ENCODE data around the gene ANKRD22.

Gene ANKRD22

DNA sequence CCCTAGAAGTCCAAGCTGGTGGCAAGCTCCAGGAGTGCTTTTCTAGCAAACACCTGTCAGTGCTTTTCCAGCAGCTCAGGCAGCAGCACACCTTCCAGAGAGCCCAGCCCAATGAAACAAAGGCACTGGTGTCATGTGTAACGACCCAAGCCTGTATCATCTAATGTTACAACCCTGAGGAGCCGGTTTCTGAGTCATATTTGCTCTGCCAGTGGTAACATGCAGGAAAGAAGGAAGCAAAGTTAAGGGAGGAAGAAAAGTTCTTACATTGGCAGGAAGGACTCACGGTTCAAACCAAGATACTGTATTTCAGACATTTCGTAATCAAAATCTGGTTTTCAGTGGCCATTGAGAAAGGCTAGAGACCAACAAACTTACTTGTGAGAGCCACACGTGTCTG, at the start of gene ANKRD22:
Gene ANKRD22, minus strand, starts transcription at position 139 of the 400 bp plus-strand sequence. CDS start 237 bp downstream, outside the sequence.
- TF ChIP-seq CEBPB (IDR thresholded peaks at IDR 0.05): peak; percentile 68
- peak; percentile 85; the same call in 1 of the 2 replicates for TF ChIP-seq EP300 (IDR thresholded peaks at IDR 0.05; ENCODE audit: borderline replicate concordance)
- TF ChIP-seq, protein P1, sequence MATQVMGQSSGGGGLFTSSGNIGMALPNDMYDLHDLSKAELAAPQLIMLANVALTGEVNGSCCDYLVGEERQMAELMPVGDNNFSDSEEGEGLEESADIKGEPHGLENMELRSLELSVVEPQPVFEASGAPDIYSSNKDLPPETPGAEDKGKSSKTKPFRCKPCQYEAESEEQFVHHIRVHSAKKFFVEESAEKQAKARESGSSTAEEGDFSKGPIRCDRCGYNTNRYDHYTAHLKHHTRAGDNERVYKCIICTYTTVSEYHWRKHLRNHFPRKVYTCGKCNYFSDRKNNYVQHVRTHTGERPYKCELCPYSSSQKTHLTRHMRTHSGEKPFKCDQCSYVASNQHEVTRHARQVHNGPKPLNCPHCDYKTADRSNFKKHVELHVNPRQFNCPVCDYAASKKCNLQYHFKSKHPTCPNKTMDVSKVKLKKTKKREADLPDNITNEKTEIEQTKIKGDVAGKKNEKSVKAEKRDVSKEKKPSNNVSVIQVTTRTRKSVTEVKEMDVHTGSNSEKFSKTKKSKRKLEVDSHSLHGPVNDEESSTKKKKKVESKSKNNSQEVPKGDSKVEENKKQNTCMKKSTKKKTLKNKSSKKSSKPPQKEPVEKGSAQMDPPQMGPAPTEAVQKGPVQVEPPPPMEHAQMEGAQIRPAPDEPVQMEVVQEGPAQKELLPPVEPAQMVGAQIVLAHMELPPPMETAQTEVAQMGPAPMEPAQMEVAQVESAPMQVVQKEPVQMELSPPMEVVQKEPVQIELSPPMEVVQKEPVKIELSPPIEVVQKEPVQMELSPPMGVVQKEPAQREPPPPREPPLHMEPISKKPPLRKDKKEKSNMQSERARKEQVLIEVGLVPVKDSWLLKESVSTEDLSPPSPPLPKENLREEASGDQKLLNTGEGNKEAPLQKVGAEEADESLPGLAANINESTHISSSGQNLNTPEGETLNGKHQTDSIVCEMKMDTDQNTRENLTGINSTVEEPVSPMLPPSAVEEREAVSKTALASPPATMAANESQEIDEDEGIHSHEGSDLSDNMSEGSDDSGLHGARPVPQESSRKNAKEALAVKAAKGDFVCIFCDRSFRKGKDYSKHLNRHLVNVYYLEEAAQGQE (IDR thresholded peaks at IDR 0.05; ENCODE audit: low read depth): no peak
- peak; percentile 68; the same call in 1 of the 2 replicates for TF ChIP-seq FOXM1 (IDR thresholded peaks at IDR 0.05; ENCODE audit: borderline replicate concordance, low read depth)
- peak; percentile 85 for TF ChIP-seq TCF12 (IDR thresholded peaks at IDR 0.05; ENCODE audit: low read depth)
- peak; percentile 77 for TF ChIP-seq NFIC (IDR thresholded peaks at IDR 0.05)
- peak; percentile 58; the same call in 1 of the 2 replicates for TF ChIP-seq TEAD4 (IDR thresholded peaks at IDR 0.05)
- TF ChIP-seq YY1 (IDR thresholded peaks at IDR 0.05; ENCODE audit: low read depth): peak; percentile 38; the same call in 1 of the 2 replicates
- TF ChIP-seq TAF1 (IDR thresholded peaks at IDR 0.05; ENCODE audit: low read depth): peak; percentile 27; the same call in 1 of the 2 replicates
- TF ChIP-seq, protein P2, sequence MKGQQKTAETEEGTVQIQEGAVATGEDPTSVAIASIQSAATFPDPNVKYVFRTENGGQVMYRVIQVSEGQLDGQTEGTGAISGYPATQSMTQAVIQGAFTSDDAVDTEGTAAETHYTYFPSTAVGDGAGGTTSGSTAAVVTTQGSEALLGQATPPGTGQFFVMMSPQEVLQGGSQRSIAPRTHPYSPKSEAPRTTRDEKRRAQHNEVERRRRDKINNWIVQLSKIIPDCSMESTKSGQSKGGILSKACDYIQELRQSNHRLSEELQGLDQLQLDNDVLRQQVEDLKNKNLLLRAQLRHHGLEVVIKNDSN (IDR thresholded peaks at IDR 0.05): peak; percentile 71
- TF ChIP-seq CREB1 (IDR thresholded peaks at IDR 0.05; ENCODE audit: low read depth): peak; percentile 31; the same call in 1 of the 2 replicates
- peak; percentile 27; the same call in 1 of the 2 replicates for TF ChIP-seq RAD21 (IDR thresholded peaks at IDR 0.05; ENCODE audit: low read depth)
- no peak for TF ChIP-seq EGR1 (IDR thresholded peaks at IDR 0.05)
- TF ChIP-seq, protein P3, sequence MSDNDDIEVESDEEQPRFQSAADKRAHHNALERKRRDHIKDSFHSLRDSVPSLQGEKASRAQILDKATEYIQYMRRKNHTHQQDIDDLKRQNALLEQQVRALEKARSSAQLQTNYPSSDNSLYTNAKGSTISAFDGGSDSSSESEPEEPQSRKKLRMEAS (IDR thresholded peaks at IDR 0.05): peak; percentile 67
- TF ChIP-seq ZBTB7A (IDR thresholded peaks at IDR 0.05; ENCODE audit: low read depth): no peak

DNA sequence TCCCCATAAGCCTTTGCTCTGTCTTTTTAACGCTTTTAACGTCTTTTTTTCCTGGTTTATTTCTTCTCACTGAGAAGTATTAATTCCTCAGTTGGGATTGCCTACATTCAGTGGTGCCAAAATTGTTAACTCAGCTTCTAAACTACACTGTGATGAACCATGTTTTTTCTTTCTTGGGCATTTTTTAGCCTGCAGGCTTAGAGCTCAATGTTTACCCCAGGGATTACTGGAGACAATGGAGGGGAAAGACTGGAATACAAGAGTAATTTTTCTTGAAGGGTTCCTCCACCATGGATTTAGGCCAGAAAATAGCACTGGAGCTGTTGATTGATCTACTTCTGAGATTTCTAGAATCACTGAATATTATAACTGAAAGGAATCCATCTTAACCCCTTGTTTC, 48.2 kb upstream of the ANKRD22 start:
- TF ChIP-seq TCF12 (IDR thresholded peaks at IDR 0.05; ENCODE audit: low read depth): no peak
- TF ChIP-seq, protein P1 (IDR thresholded peaks at IDR 0.05; ENCODE audit: low read depth): no peak
- TF ChIP-seq RAD21 (IDR thresholded peaks at IDR 0.05; ENCODE audit: low read depth): no peak
- no peak for TF ChIP-seq CREB1 (IDR thresholded peaks at IDR 0.05; ENCODE audit: low read depth)
- TF ChIP-seq TAF1 (IDR thresholded peaks at IDR 0.05; ENCODE audit: low read depth): no peak
- no peak for TF ChIP-seq ZBTB7A (IDR thresholded peaks at IDR 0.05; ENCODE audit: low read depth)
- no peak for TF ChIP-seq TEAD4 (IDR thresholded peaks at IDR 0.05)
- TF ChIP-seq, protein P3 (IDR thresholded peaks at IDR 0.05): no peak
- TF ChIP-seq, protein P2 (IDR thresholded peaks at IDR 0.05): no peak
- TF ChIP-seq NFIC (IDR thresholded peaks at IDR 0.05): no peak

DNA sequence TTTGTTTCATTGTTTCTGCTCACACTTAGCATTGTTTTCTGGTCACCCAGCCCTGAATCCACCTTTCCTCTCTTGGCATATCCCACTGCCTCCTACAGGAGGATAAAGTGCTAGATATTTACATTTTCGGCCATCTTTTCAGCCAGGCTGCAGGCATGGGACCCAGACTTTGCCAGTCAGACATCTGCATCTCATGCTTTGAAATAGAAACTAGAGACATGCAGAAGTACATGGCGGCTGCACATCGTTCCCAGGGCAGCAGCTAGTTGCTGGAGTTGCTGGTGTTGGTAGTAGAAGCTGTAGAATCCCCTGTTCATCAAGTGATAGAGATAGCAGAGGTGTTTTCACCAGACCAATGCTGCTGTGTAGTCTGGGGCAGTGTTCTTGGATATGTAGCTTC, 47.1 kb upstream of the ANKRD22 start:
- TF ChIP-seq NFIC (IDR thresholded peaks at IDR 0.05): no peak
- TF ChIP-seq RAD21 (IDR thresholded peaks at IDR 0.05; ENCODE audit: low read depth): no peak
- TF ChIP-seq ZBTB7A (IDR thresholded peaks at IDR 0.05; ENCODE audit: low read depth): no peak
- TF ChIP-seq, protein P3 (IDR thresholded peaks at IDR 0.05): no peak
- TF ChIP-seq FOXM1 (IDR thresholded peaks at IDR 0.05; ENCODE audit: borderline replicate concordance, low read depth): no peak
- TF ChIP-seq, protein P2 (IDR thresholded peaks at IDR 0.05): no peak
- no peak for TF ChIP-seq CEBPB (IDR thresholded peaks at IDR 0.05)
- no peak for TF ChIP-seq YY1 (IDR thresholded peaks at IDR 0.05; ENCODE audit: low read depth)
- TF ChIP-seq CREB1 (IDR thresholded peaks at IDR 0.05; ENCODE audit: low read depth): no peak
- no peak for TF ChIP-seq TAF1 (IDR thresholded peaks at IDR 0.05; ENCODE audit: low read depth)

DNA sequence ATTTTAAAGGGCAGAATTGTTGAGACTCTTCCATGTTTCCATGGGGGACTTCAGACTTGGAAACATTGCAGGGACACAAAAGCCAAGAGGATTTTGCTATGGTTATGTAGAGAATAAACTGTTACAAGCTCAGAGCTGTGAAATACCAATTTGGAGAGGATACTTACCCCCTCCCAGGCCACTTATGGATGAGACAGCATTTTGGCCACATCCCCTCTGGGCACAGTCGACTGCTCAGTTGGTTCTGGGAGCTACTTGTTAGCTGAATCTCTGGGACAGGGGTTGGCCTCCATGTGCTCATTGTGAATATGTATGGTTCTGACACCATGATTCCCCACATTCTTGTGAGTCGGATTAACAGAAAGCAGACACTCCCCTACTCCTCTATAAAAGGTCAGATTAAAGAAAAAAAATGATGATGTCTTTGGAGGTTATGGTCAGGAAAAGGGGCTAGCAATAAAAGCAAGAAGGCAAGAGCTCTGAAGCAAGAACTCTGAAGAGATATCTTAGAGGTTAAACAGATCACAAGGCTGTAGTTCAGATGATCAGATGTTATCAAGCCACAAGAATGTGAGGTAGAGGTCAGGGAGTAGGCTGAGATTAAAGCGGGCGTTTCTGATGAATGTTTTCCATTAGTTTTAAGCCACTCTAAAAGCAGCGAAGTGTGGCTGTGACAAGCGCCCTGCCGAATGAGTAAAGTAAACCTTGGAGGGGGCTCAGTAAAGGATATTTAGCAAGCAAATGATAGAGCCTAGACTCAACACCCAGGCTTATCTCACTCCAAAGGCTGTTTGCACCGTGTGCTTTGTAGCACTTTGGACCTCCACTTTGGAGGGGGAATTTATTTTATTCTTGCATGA, 45.6 kb upstream of the ANKRD22 start:
- no peak for TF ChIP-seq EP300 (IDR thresholded peaks at IDR 0.05; ENCODE audit: borderline replicate concordance)
- no peak for TF ChIP-seq TCF12 (IDR thresholded peaks at IDR 0.05; ENCODE audit: low read depth)
- TF ChIP-seq NFIC (IDR thresholded peaks at IDR 0.05): no peak
- no peak for TF ChIP-seq TAF1 (IDR thresholded peaks at IDR 0.05; ENCODE audit: low read depth)
- no peak for TF ChIP-seq CEBPB (IDR thresholded peaks at IDR 0.05)
- TF ChIP-seq CREB1 (IDR thresholded peaks at IDR 0.05; ENCODE audit: low read depth): no peak
- no peak for TF ChIP-seq FOXM1 (IDR thresholded peaks at IDR 0.05; ENCODE audit: borderline replicate concordance, low read depth)
- TF ChIP-seq ZBTB7A (IDR thresholded peaks at IDR 0.05; ENCODE audit: low read depth): no peak
- TF ChIP-seq, protein P2 (IDR thresholded peaks at IDR 0.05): no peak
- TF ChIP-seq, protein P3 (IDR thresholded peaks at IDR 0.05): no peak
- no peak for TF ChIP-seq RAD21 (IDR thresholded peaks at IDR 0.05; ENCODE audit: low read depth)
